DMS 273 treated with DMSO at 0.1 percent for 48 hours (cell line): ENCODE results near the gene GOLGA8K.
"Not testable (repeated sequence)": the region's sequence is repeated elsewhere in the genome, so short reads cannot be mapped to it uniquely, and the experiment has no call there.

Experiments used
- DNase-seq: peaks from one replicate; lab custom pipeline; 2025; lab: John Stamatoyannopoulos, UW

GOLGA8K gene

DNA sequence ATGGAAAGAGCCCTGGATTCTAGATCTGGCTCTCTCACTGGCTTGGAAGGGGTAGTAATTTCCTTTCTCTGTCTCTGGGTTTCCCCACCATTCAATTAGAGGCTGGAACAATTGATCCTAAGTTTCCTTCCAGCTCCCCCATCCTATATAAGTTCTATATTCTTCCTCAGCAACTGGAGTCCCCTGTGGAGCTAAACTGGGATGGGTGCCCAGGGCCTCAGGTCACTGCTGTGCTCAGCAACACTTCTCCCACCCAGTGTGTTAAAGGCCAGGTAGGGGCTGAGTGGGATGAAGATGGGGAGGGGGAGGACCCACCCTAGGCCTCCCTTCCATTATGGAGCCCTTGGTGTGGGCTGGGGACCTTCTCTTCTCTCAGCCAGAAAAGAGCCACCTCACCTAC lies 46.2 kb downstream of the GOLGA8K start:
- not testable (repeated sequence) for DNase-seq

DNA sequence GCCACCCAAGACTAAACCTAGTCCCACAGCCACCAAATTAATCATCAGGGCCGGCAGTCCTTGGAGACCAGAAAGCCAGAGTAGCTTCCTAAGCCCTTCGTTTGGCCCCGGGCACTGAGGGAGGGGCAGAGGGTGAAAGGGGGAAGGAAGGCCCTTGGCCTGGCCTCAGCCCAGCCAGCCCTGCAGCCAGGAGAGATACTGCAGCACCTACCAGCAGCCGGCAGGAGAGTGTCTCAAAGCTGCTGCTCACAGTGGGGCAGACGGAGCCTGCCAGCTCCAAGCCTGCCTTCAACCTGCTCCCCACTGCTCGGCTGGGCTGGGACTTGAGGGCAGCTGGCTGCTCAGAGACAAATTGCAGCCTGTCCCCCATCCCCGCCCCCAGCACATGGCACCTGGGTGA lies 50.3 kb downstream of the GOLGA8K start:
- DNase-seq, result not testable (repeated sequence)

DNA sequence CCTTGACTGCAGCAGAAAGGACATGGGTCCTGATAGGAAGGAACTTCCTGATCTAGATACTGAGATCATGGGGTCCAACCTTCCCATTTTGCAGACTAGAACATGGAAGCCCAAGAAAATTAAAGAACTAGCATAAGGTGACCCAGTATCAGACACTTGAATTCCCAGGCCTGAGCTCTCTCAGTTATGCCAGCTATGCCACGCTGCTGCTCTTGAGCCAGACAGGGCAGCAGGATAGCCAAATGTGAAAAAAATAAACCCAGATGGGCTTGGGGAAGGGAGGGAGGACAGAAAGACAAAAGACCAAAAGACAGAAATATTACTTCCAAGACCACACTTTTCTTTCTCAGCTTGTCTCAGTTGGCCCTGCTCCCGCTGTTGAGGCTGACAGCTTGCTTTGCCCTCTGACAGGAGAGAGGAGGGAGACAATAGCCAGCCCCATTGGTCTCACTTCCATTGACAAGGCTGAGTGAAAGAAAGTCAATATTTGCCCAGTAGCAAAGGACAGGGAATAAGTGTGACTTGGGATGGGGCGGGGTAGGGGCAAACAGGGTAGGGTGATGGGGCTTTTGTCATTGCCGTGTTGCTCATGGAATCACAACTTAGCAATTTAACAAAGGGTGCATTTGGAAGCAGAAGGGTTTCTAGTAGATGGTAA lies 52.4 kb downstream of the GOLGA8K start:
- not testable (repeated sequence) for DNase-seq

DNA sequence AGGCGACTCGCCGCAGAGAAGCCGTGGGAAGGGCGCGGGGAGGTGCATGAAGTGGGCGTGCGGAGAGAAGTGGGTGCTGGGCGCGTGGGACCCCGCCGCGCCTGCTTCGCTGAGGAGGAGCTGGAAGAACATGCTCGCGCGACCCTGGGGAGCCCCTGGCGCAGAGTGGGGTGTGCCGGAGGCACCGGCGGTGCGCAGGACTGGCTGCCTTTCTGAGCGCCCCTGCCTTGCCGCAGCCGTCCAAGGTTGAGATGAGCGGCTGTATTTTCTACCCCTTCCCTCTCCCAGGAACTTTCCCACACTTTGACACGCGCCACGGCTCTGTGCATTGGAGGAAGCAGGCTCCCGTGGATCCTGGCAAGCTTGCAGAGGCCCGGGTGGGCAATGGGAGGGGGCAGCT lies 56.1 kb downstream of the GOLGA8K start:
- DNase-seq, result not testable (repeated sequence)

DNA sequence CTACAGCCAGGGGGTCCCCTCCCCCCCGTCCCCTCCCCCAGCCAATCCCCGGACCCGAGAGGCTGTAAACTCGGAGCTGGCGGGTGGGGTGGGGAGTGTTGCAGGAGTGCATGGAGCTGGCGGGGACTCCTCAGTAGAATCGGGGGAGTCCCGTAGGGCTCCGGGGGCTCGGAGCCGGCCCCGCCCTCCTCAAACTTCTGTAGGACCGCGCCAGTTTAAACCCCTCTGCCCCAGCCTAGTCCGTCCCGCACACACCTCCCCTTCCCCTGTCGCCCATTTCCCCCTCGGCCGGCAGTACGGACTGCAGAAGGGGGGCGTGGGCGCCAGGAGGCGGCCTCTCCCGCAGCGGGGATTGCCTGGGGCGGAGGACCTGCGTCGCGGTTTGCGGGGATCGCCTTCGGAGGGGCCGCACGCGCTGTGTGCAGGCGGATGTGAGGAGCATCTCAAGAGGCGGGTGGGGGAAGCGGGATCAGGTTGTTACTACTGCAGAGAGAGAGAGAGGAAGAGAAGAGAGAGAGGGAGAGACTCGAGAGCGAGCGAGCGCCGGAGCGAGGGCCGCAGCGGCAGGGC lies 57.0 kb downstream of the GOLGA8K start:
- DNase-seq, result not testable (repeated sequence)

DNA sequence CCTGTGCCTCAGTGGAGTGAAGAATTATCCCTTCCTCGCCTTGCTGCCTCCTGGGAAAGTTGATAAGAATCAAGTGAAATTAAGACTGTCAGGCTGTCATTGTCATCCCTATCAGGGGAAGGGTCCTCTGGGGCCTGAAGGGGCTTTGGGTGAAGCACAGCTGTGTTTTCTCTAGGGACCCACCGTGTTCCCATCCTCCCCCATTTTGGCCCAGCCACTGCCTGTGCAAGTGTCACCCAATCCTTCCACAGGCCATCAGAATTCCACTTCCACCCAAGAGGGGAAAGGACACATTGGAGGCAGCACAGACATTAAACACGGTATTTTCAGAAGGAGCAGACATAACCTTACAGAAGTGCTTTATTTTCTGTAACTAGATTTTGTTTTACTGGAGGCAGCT lies 59.2 kb downstream of the GOLGA8K start:
- not testable (repeated sequence) for DNase-seq
